Measurements from ENCODE around the gene WDR12.
A peak's percentile ranks its signal among the peaks of the same experiment; 100 is the strongest.
"Not testable (repeated sequence)": the region's sequence is repeated elsewhere in the genome, so short reads cannot be mapped to it uniquely, and the experiment has no call there.

The WDR12 gene

GRCh38 chr2:202911512-202912341 is at the start of gene WDR12, which contains the start of gene CARF:
TSS of gene WDR12 (minus strand) at chr2:202911673. CDS start at chr2:202911476, 197 bp downstream.
TSS of gene CARF (plus strand) at chr2:202912275. CDS start at chr2:202941903, 29,628 bp downstream.
- peak; percentile 99 for DNase-seq (ENCODE audit: low spot score)

GRCh38 chr2:202960524-202960923 is 49.1 kb upstream of the WDR12 start:
- no peak for DNase-seq (ENCODE audit: low spot score)

- DNase-seq (ENCODE audit: low spot score), result no peak
Measured at GRCh38 chr2:202950592-202950991, 39.1 kb upstream of the WDR12 start.

- DNase-seq (ENCODE audit: low spot score), result not testable (repeated sequence)
Measured at GRCh38 chr2:202949333-202949732, 37.9 kb upstream of the WDR12 start.

DNA sequence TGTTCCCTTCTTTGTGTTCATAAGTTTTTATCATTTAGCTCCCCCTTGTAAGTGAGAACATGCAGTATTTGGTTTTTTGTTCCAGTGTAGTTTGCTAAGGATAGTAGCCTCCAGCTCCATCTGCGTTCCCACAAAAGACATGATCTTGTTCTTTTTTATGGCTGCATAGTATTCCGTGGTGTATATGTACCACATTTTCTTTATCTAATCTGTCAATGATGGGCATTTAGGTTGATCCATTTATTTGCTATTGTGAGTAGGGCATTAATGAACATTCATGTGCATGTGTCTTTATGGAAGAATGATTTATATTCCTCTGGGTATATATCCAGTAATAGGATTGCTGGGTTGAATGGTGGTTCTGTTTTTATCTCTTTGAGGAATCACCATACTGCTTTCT is 34.0 kb upstream of the WDR12 start:
- DNase-seq (ENCODE audit: low spot score), result no peak

- DNase-seq (ENCODE audit: low spot score), result no peak
Measured at GRCh38 chr2:202944816-202945215, 33.3 kb upstream of the WDR12 start.

DNA sequence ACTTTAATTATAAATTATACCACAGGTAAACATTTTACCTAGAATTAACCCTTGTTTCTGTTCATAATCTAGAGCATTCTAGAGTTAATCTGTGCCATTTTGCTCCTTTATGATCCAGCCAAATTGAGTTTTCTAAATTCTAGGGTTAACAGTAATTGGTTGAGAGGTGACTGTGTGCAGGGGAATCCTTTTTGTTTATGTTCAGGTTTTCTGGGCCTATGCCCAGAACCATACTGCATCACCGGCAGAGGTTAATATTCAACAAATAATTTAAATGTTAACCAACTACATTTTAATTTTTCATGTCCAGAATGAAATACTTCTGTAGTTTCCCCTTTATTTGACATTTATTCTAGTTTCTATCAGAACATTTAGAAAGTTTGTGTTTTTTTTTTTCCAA is 32.9 kb upstream of the WDR12 start:
- no peak for DNase-seq (ENCODE audit: low spot score)

- no peak for DNase-seq (ENCODE audit: low spot score)
Measured at GRCh38 chr2:202941771-202942170, 30.3 kb upstream of the WDR12 start.

- DNase-seq (ENCODE audit: low spot score), result no peak
Measured at GRCh38 chr2:202938960-202939359, 27.5 kb upstream of the WDR12 start.

GRCh38 chr2:202934456-202934855 is 23.0 kb upstream of the WDR12 start:
- no peak for DNase-seq (ENCODE audit: low spot score)

DNA sequence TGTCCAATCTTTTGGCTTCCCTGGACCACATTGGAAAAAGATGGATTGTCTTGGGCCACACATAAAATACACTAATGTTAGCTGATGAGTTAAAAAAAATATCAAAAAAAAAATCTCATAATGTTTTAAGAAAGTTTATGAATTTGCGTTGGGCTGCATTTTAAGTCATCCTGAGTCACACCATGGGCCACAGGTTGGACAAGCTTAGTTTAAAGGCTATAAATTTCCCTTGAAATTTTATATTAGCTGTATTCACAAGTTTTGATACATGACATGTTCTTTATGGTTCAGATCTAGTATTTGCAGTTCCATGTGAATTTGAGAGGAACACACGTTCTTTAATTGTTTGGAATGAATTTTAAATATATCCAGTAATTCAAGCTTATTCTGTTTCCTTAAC is 22.5 kb upstream of the WDR12 start:
- no peak for DNase-seq (ENCODE audit: low spot score)

GRCh38 chr2:202933139-202933510 is 21.7 kb upstream of the WDR12 start:
- DNase-seq (ENCODE audit: low spot score), result no peak

DNA sequence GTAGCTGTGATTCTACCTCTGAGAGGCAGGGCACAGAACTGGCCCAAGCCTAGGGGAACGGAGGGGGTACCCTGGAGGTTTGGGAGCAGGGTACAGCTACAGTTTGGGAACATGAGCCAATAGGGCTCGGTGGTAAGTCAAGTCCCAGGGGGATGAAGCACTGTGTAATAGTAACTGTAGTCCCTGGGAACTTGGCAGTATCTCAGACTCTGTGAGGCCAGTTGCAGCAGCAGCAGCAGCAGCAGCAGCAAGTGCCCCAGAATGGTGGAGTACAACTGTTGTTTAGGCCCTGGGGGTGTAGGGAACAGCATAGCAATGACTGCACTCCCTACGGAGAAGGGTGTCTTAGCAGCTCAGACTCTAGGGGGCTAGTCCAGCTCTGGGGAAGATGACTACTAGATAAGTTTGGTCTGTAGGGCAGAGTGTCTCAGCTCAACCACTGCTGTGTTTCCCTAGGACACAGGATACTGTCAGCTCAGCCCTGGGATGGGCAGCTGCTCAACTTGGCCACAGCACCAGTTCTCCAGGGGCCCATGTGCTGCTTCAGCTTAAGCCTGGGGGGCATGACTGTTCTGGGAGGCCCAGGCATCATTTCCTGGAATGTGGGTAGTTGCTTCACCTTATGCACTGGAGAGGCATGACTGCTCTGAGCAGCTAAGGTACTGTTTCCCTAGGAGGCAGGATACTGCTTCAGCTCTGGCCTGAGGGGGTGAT is 21.1 kb upstream of the WDR12 start:
- DNase-seq (ENCODE audit: low spot score), result no peak

- DNase-seq (ENCODE audit: low spot score), result no peak
Measured at GRCh38 chr2:202918860-202919259, 7.4 kb upstream of the WDR12 start.

DNA sequence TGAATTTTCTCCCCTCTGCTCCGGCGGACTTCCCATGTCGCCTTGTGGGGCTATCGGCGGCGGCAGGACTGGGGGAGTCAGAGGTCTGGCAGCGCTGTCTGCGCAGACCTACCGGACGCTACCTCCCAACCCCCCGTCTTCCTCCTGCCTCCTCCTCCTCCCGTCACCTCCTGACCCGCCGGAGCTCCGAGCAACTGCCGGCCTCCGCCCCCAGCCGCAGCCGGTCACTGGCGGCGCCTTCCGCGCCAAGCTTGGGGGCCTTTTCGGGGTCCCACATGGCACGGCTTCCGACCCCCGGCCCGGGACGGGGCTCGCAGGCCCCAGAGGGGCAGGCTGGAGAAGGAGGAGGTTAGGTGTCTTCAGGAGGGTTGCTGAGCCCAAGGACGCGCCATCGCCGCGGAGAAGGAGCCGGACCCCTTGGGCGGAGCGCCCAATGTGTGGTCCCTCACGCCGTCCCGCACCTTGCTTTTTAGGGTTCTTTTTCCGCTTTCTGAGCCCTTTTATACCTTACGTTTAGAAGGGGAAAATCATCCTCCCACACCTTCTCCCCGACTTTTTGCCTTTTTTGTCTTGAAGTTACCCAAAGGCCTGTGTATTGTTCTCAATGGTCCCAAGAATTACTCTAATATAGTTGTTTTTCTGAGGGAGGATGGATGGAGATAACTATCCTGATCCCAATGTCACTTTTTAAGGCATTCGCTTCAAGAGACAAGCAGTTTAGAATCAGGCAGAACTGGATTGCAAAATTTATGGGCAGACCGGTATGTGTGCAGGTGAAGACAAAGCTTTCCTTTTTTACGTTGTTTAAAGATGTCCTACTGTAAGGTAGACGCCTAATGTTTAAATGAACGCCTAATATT is 1.1 kb upstream of the WDR12 start:
- peak; percentile 20 for DNase-seq (ENCODE audit: low spot score)

DNA sequence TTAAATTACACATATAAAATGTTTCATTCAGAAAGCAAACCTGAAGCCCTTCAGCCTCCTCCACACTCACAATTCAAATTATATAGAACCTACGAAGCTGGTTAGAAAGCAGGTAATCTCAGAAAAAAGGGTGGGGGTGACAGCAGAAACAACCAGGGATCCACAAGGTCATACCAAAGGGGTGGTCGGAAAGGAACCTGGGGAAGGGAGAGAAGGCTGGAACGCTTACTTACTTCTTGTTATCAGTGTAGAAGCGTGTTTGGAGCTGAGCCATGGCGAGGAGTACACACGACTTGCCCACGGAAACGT is 316 bp downstream of the WDR12 start:
- DNase-seq (ENCODE audit: low spot score), result no peak

DNA sequence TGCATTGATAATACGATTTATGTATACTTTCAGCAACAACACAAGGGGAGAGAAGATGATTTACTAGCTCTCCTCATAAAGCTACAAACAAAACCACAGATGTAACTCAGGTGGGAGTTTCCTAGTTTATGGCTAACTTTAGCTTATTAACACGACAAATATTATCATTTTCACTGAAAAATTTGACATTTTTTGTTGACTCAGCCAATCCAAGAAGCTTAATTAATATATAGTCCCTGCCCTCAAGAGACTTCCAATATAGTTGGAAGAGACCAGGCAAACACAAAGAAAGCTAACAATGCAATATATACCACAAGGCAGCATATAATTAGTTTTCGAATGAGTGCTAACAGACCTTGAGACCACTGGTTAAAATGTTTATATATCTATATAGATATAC is 775 bp downstream of the WDR12 start:
- no peak for DNase-seq (ENCODE audit: low spot score)

- DNase-seq (ENCODE audit: low spot score), result not testable (repeated sequence)
Measured at GRCh38 chr2:202910250-202910649, 1.2 kb downstream of the WDR12 start.

- no peak for DNase-seq (ENCODE audit: low spot score)
Measured at GRCh38 chr2:202909394-202910192, 1.9 kb downstream of the WDR12 start.

GRCh38 chr2:202908186-202908585 is 3.3 kb downstream of the WDR12 start:
- no peak for DNase-seq (ENCODE audit: low spot score)

DNA sequence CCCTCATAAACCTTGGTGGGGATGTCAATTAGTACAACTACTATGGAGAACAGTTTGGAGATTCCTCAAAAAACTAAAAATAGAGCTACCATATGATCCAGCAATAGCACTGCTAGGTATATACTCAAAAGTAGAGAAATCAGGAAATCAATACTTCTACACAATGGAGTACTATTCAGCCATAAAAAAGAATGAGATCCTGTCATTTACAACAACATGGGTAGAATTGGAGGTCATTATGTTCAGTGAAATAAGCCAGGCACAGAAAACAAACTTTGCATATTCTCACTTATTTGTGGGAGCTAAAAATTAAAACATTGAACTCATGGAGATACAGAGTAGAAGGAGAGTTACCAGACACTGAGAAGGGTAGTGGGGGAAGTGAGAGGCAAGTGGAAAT is 6.0 kb downstream of the WDR12 start:
- not testable (repeated sequence) for DNase-seq (ENCODE audit: low spot score)

GRCh38 chr2:202885190-202885589 is 26.3 kb downstream of the WDR12 start:
- DNase-seq (ENCODE audit: low spot score), result no peak

Measured in pons (tissue), 1 donor.